ENCODE measurements around the gene ZNF618.

ZNF618 gene

DNA sequence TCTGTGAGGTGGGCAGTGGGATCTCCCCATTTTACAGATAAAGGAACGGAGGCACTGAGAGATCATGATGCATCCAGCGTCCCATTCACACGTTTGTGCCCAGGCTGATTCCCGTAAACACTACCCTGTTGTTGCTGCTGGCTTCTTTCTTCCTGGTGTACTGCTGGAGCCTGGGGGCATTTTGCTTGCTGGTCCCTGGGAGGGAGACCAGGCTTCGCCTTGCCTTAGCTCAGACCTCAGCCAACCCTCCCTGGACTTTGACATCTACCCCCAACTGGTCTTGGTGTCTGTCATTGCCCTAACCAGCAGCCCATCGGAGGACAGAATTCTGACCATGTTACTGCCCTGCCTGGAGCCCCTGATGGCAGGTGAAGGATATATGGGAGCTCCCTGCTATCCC, 82.4 kb downstream of the ZNF618 start:
- DNase-seq (ENCODE audit: low read depth) = no peak

- no peak for DNase-seq (ENCODE audit: low read depth)
These were observed 84.7 kb downstream of the ZNF618 start for GRCh38 chr9:113960768-113961167.

- no peak for DNase-seq (ENCODE audit: low read depth)
These were observed 86.3 kb downstream of the ZNF618 start for GRCh38 chr9:113962396-113962795.

DNA sequence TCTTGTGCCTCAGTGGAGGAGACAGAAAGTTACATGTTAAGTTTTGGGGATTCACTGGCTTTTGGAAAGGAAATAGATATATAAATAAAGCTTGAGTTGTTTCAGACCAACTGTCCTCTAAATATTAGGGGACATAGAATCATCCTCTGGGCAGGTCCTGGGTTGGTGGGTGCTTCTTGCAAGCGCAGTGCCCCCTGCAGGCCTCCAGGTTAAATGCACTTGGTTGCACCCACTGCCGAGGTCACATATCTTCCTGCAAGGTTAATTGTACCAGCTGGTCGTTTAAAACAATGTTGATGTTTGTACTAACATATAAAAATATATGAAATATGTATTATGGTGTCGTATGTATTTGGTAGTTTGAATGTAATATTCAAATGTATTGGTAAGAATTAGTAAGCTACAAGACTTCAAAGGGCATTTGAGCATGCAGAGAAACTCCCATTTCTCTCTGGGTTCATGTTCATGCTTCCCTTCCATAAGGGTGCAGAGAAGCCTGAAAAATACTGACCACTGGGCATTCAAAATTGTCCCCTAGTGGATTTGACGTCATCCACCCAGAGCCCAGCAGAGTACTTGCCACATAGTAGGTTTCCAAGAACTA, 87.0 kb downstream of the ZNF618 start:
- DNase-seq (ENCODE audit: low read depth) = peak; percentile 65

DNA sequence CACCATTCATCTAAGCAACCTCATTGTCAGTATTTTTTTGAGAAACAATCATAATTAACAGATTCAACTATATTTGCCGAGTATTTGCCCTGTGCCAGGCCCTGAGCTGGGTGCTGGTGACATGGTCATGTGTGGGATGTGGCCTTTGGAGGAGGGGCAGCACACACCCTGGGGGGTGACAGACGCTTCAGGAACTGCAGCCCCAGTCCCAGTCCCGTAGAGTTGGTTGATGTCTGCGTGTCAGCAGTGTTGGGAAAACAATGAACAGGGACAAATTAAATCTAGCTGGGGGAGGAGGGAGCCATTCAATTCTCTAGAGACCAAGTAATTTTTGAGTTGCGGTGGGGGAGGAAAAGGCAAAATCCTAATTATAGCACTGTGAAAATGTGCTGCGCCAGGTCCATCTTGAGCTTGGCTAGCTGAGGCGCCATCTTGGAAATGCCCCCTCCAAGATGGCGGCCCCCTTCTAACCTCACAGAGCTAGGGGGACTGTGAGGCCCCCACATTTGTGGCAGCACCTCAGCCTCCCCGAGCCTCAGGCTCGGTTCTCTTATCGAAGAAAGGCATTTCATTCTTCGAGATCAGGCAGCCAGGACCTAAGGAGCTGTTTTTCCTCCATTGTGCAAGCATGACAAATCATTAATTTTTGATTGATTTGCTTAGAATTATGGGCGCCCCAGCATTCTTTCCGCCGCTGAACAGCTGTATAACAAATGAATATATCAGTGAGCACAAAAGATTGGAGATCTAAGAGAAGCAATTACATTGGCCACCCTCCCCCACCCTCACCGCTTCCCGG, 87.8 kb downstream of the ZNF618 start:
- no peak for DNase-seq (ENCODE audit: low read depth)

GRCh38 chr9:113964495-113965170, 88.5 kb downstream of the ZNF618 start:
- no peak for DNase-seq (ENCODE audit: low read depth)

DNA sequence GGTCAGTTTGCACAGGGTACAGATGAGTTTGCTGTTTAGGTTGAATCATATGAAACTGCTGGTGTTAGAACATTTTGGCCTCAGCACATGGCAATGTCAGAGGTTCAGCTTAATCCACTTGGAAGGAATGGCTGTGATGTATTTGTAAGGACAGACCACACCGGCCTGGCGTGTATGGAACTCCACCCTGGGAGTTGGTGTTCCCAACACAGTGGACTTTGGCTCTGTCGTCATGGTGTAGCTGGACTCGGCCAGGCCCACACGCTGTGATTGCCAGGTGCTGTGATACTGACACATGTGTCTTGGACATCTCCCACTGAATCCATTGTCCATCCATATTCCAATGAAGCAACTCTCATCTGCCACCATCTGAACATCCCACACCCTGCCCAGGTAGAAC, 90.3 kb downstream of the ZNF618 start:
- no peak for DNase-seq (ENCODE audit: low read depth)

DNA sequence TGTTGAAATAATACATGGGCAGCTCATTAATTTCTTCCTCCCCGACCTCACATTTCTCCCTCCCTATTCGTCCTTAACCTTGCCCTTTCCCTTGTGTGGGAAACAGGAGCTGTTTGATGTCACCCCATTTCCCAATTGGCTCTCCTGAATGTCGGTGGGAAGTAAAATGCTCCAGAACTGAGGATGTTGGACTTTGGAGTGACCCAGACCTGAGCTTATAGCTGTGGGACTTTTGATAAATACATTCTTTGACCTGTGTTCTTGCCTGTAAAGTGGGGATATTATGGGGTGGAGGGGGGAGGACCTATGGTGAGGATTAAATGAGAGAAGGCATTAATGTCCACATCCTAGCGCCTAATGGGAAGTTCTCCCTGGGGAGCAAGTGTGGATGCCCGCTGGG, 91.3 kb downstream of the ZNF618 start:
- DNase-seq (ENCODE audit: low read depth) = no peak

- DNase-seq (ENCODE audit: low read depth) = no peak
These were observed 93.2 kb downstream of the ZNF618 start for GRCh38 chr9:113969343-113969742.

DNA sequence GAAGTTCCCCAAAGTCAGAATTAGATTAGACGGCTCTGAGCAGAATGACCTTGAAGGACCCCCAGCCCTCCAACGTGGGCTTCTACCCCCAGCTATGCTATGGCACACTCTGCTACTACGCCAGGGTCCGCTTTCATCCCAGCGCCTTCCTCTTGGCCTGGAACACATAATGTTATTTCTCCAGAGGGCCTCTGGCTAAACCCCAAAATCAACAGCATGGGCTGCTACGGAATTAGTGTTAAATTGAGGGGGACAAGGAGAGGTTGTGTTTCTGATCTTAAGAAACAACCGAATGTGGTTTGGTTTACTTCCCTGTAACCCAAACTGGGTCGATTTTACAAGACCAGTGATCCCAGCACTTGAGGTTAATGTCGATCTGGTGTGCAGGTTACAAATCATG, 97.1 kb downstream of the ZNF618 start:
- DNase-seq (ENCODE audit: low read depth) = no peak

GRCh38 chr9:113973963-113974413, 97.9 kb downstream of the ZNF618 start:
- peak; percentile 9 for DNase-seq (ENCODE audit: low read depth)

- no peak for DNase-seq (ENCODE audit: low read depth)
These were observed 100.8 kb downstream of the ZNF618 start for GRCh38 chr9:113976915-113977314.

GRCh38 chr9:113978725-113979342, 102.7 kb downstream of the ZNF618 start:
- DNase-seq (ENCODE audit: low read depth) = peak; percentile 30

DNA sequence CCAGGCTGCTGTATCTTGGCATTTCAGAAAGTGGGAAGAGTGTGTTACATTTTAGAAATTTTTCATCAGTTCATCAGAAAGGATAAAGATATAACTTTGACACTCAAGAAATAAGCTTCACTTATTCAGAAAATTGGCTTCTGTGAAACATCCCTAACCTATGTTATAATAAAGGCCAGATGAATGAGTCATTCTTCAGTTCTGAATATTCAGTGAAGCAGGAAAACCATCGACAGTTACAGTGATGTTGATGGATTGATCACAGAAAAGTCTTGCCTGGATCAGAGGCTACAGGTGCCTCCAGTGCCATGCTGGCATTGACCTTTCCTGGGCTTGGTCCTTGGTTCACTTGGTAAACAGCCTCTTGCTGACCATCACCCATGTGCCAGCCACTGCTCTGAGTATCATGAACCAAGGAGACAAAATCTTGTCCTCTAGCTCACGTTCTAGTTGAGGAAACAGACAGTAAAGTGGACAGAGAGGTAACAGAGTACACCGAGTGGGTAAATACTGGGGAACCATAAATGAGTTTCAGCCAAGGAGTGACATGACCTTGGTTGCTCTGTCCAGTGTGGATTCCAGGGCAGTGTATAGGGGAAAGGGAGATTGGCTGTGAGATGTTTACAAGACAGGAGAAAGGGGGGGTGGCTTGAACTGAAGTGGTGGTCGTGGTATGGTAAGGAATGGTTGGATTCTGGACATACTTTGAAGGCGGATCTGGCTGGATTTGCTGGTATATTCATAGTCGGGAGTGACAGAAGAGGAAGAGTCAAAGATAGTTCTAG, 103.4 kb downstream of the ZNF618 start:
- DNase-seq (ENCODE audit: low read depth) = no peak

DNA sequence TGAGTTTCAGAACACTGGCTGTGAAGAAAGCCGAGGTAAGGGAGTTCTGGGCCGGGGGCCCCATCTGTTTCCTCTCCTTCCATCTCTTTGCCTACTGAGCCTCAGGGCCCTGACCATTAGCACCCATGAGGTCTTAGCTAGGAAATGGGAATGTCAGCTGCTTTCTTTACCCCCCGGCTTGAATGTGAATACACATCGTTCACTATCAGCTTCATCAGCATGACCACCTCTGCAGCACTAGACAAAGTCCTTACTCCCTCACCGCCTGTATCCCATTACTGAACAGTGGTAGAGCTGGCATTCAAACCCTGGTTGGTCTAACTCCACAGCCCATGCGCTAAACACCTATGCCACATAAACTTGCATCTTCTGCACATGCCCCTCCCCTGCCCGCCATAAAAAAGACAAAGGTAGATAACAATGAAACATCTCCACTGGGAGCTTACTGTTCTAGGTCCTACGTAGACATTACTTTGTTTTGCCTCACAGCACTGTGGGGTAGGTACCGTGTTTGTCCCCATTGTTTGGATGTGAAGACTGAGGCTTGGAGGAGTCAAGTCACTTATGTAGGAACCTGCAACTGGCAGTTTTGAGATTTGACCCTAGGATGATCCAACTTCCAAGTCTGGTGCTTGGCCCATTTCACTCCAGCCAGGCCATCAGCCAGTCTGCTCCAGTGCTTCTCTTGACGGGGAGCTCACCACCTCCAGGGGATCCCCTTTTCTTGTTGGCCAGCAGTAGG, 108.7 kb downstream of the ZNF618 start:
- no peak for DNase-seq (ENCODE audit: low read depth)

DNA sequence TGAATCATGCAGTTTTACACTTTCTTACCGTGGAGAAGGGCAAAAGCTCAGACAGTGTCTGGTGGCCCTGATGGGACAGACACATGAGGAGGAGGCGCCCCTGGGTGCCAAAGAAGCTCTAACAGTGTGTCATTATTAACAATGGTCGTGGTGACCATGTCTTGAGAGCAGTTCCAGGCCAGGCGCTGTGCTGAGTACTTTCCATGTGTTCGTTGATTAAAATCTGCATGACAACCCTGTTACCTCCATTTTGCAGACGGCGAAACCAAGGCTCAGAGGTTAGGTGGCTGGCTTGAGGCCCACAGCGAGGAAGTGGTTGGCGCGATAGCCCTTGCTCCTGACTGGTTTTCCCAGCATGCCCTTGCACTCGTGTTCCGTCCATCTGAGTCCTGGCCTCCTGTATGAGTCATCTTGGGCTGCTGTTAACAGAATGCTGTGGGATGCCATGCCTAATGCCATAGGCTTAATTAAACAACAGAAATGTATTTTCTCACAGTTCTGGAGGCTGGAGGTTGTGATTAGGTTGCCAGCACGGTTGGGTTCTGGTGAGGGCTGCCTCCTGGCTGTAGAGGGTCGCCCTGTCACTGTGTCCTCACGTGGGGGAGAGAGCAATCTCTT, 110.0 kb downstream of the ZNF618 start:
- no peak for DNase-seq (ENCODE audit: low read depth)

GRCh38 chr9:113986931-113987330, 110.8 kb downstream of the ZNF618 start:
- DNase-seq (ENCODE audit: low read depth) = no peak

GRCh38 chr9:113987526-113987925, 111.4 kb downstream of the ZNF618 start:
- no peak for DNase-seq (ENCODE audit: low read depth)

DNA sequence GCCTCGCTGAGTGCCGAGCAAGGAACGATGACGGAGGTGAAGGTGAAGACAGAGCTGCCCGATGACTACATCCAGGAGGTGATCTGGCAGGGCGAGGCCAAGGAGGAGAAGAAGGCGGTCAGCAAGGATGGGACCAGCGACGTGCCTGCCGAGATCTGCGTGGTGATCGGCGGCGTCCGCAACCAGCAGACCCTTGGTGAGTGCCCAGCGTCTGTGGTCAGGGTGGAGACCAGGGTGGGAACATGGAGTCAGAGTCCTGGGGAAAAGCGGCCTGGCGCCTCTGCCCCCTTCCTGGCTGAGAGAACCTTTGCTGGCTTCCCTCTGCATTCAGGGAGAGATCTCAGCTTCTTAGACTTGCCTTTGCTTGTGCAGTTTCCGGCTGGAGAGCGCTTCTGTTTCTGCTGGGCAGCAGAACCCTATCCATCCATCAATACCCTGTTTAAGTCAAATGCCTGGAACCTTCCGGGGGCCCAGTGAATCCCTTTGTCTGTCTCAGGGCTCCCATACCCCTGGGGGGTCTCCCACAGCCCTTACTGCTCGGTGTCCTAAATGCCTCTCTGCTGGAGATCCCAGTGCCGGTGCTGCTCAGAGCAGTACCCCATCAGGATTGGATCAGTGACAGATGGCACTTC, 112.4 kb downstream of the ZNF618 start:
- no peak for DNase-seq (ENCODE audit: low read depth)

GRCh38 chr9:113989017-113989713, 113.1 kb downstream of the ZNF618 start:
- DNase-seq (ENCODE audit: low read depth) = peak; percentile 96
